B cell (primary cell): ENCODE data around the gene MAP3K13. TPM values are rescaled to one million over a fixed set of nuclear protein-coding genes. Genes with fewer than 3 reads are reported as not detected.

ENCODE experiments used
- ATAC-seq: fragments of 200-7000 bp; cut with Tn5 transposase; one replicate; pipeline ENCODE4 v1.10.0; 2021; ENCODE audit warnings: low read depth, mild to moderate bottlenecking, moderate number of reproducible peaks, moderate library complexity
- CTCF ChIA-PET: fragments of 350-600 bp; sonication (Branson Sonifier 250); formaldehyde crosslinking; loops from one replicate; lab custom pipeline; 2021; ENCODE audit warnings: antibody characterized with exemption, inconsistent platforms; lab: Charles Lee
- POLR2A ChIA-PET: fragments of 350-600 bp; sonication (Branson Sonifier 250); formaldehyde crosslinking; loops from one replicate; lab custom pipeline; 2021; ENCODE audit warnings: antibody characterized with exemption; lab: Charles Lee
- DNase-seq: peaks from one replicate; pipeline ENCODE4 v3.0.0; 2013
- H2AFZ ChIP-seq: 2 replicates; pipeline ENCODE4 v1.6.1; 2012; ENCODE audit warnings: mild to moderate bottlenecking, low read depth, low read length; ENCODE audit not compliant: insufficient read depth, poor library complexity, severe bottlenecking
- H3K27ac ChIP-seq, 2 donors: 1 replicate in 1 of 2; 2 replicates in 1 of 2; pipeline ENCODE4 v1.5.1; 2012 to 2013; ENCODE audit warnings: low read length in 2 of 2, mild to moderate bottlenecking in 2 of 2, moderate library complexity in 1 of 2
- H3K27me3 ChIP-seq, 4 experiments: fragments of 200-600 bp in 1 of 4; sonication (generic) in 1 of 4; replicated peaks in 1 of 4; 1 replicate in 2 of 4; 2 replicates in 2 of 4; pipeline versions ENCODE4 v1.6.1 to v1.7.0; 2013 to 2016; ENCODE audit warnings: low read length in 3 of 4, mild to moderate bottlenecking in 2 of 4, mixed read lengths in 1 of 4, moderate library complexity in 1 of 4; ENCODE audit not compliant: insufficient read depth in 4 of 4, control insufficient read depth in 3 of 4; ENCODE audit errors: control extremely low read depth in 1 of 4
- H3K36me3 ChIP-seq, 2 experiments: replicated peaks in 1 of 2; 1 replicate in 1 of 2; 2 replicates in 1 of 2; pipeline versions ENCODE4 v1.6.1 to v1.7.1; 2013; ENCODE audit warnings: low read length in 1 of 2; ENCODE audit not compliant: insufficient read depth in 2 of 2, control insufficient read depth in 1 of 2; ENCODE audit errors: control extremely low read depth in 1 of 2, extremely low read depth in 1 of 2
- H3K4me1 ChIP-seq, 2 donors: fragments of 200-600 bp in 1 of 2; sonication (generic) in 1 of 2; 1 replicate in 1 of 2; 2 replicates in 1 of 2; pipeline versions ENCODE4 v1.5.1 to v1.6.1; 2013 to 2017; ENCODE audit warnings: low read length in 2 of 2; ENCODE audit not compliant: control insufficient read depth in 2 of 2, insufficient read depth in 2 of 2
- H3K4me2 ChIP-seq: replicated peaks from 2 replicates; pipeline ENCODE3; 2012; ENCODE audit warnings: mild to moderate bottlenecking, low read depth, low read length; ENCODE audit not compliant: poor library complexity, severe bottlenecking
- H3K4me3 ChIP-seq, 5 experiments: fragments of 200-600 bp in 1 of 5; sonication (generic) in 1 of 5; 1 replicate in 3 of 5; 2 replicates in 2 of 5; pipeline versions ENCODE4 v1.5.1 to v1.7.0; 2011 to 2016; ENCODE audit warnings: low read length in 4 of 5, mild to moderate bottlenecking in 4 of 5, low read depth in 2 of 5, control low read depth in 1 of 5, moderate library complexity in 1 of 5; ENCODE audit not compliant: insufficient read depth in 1 of 5; ENCODE audit errors: control extremely low read depth in 1 of 5, extremely low read depth in 1 of 5
- H3K79me2 ChIP-seq: fragments of 200-600 bp; sonication (generic); one replicate; pipeline ENCODE4 v1.6.0; 2016; ENCODE audit warnings: low read length; ENCODE audit not compliant: control insufficient read depth, insufficient read depth
- H3K9ac ChIP-seq: fragments of 200-600 bp; sonication (generic); 2 replicates; pipeline ENCODE4 v1.6.1; 2017; ENCODE audit warnings: mild to moderate bottlenecking, low read length, moderate library complexity
- H3K9me3 ChIP-seq, 3 donors: one replicate each; pipeline versions ENCODE4 v1.6.1 to v1.7.1; 2013; ENCODE audit warnings: low read length in 2 of 3; ENCODE audit not compliant: control insufficient read depth in 2 of 3, insufficient read depth in 1 of 3; ENCODE audit errors: control extremely low read depth in 1 of 3
- H4K20me1 ChIP-seq: 2 replicates; pipeline ENCODE4 v1.6.0; 2012; ENCODE audit warnings: mild to moderate bottlenecking, low read length; ENCODE audit not compliant: insufficient read depth, control insufficient read depth, poor library complexity, severe bottlenecking
- H3K27ac Mint-ChIP-seq: one replicate; pipeline ENCODE4 v1.8.0; 2021; ENCODE audit warnings: mixed read lengths
- H3K27me3 Mint-ChIP-seq: one replicate; pipeline ENCODE4 v1.8.0; 2021; ENCODE audit warnings: mixed read lengths
- H3K4me1 Mint-ChIP-seq: one replicate; pipeline ENCODE4 v1.8.0; 2021; ENCODE audit warnings: mixed read lengths
- H3K4me3 Mint-ChIP-seq: one replicate; pipeline ENCODE4 v1.8.0; 2021; ENCODE audit warnings: mixed read lengths
- H3K9me3 Mint-ChIP-seq: one replicate; pipeline ENCODE4 v1.8.0; 2022; ENCODE audit warnings: mixed read lengths; ENCODE audit not compliant: insufficient read depth
- EZH2 ChIP-seq: IDR thresholded peaks from 2 replicates; pipeline ENCODE4 v1.6.1; 2012; ENCODE audit warnings: borderline replicate concordance, low read depth, mild to moderate bottlenecking, moderate library complexity, low read length; ENCODE audit not compliant: insufficient read depth, poor library complexity, severe bottlenecking
- WGBS: methylation state at CpG from one replicate; pipeline ENCODE4 v1.1.5; 2013; ENCODE audit warnings: missing lambda C conversion rate; ENCODE audit not compliant: insufficient coverage; 5-methylcytosine and 5-hydroxymethylcytosine counted together
- intact Hi-C: fragments of 100-400 bp; cut with micrococcal nuclease; formaldehyde crosslinking; loops from one replicate; pipeline ENCODE4 v1.10.0; 2022
- polyA plus RNA-seq: library from polyadenylated mRNA; depleted of rRNA; stranded (reverse); fragments of >200 nt; gene quantifications from 2 replicates; pipeline ENCODE4 v1.2.3, GENCODE V29; 2012
- total RNA-seq, 2 donors: library from RNA; stranded (reverse); fragments of 120-200 nt in 1 of 2; gene quantifications; 1 replicate in 1 of 2; 2 replicates in 1 of 2; pipeline versions ENCODE4 v1.2.3 to v1.2.4, GENCODE V29; 2013 to 2022
- TF ChIP-seq, protein P1 (sequence below): fragments of 200-600 bp; IDR thresholded peaks from one replicate; pipeline ENCODE4 v1.8.0; 2022; ENCODE audit warnings: antibody characterized with exemption, mild to moderate bottlenecking

Gene MAP3K13
- total and polyA plus RNA-seq, 2 donors (not counting 1 experiment from before 2014, with no cell fraction given), result 5.7 to 9.2 TPM

DNA sequence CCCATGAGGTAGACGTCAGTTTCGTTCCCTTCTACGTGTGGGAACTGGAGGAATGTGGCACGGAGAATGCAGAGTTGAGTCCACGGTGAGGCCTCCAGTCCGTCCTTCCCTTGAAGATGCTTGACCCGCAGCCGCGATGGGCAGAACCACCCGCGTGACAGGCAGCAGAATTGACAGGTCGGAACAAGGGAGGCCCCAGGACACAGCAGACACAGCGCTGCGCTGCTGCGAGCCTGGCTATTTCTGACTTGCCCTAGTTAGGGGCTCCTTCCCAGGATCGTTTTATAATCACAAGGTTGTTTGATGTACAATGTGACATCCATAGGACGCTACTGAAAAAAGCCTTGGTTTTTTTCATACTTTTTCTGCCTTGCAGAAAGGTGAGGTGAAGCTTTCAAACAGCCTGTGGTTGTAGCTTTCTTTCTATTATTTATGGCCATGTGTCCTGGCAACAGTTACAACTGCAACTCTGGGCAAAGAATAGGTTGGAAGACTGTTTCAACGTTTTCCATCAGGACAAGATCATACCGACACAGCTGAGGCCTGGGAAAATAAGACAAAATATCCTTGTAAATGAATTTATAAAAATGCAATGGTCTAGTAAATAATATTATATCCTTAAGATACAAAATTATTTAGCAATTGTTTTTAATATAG lies 145.5 kb downstream of the MAP3K13 start:
- no peaks in the 10 kb centered on the region for H3K4me1 ChIP-seq
- H3K9ac ChIP-seq, result no peak overlapping the region
- Mint-ChIP-seq H3K4me1 (no peaks in the 10 kb centered on the region), H3K27me3 (peaks cover 9% of the 10 kb centered on the region), H3K9me3 (no peaks in the 10 kb centered on the region), H3K4me3 (no peak overlapping the region), H3K27ac (no peak overlapping the region)
- H3K9me3 ChIP-seq, result no peaks in the 10 kb centered on the region
- H4K20me1 ChIP-seq, result no peaks in the 10 kb centered on the region
- no peak overlapping the region for H2AFZ ChIP-seq
- no peaks in the 10 kb centered on the region for H3K36me3 ChIP-seq
- intact Hi-C loops, result no loop called here
- H3K27me3 ChIP-seq, result no peaks in the 10 kb centered on the region
- DNase-seq (no peak), ATAC-seq (no peak)
- no peak overlapping the region for H3K4me2 ChIP-seq
- no peak overlapping the region for H3K4me3 ChIP-seq
- CTCF ChIA-PET, result no interaction called here
- TF ChIP-seq, protein P1, sequence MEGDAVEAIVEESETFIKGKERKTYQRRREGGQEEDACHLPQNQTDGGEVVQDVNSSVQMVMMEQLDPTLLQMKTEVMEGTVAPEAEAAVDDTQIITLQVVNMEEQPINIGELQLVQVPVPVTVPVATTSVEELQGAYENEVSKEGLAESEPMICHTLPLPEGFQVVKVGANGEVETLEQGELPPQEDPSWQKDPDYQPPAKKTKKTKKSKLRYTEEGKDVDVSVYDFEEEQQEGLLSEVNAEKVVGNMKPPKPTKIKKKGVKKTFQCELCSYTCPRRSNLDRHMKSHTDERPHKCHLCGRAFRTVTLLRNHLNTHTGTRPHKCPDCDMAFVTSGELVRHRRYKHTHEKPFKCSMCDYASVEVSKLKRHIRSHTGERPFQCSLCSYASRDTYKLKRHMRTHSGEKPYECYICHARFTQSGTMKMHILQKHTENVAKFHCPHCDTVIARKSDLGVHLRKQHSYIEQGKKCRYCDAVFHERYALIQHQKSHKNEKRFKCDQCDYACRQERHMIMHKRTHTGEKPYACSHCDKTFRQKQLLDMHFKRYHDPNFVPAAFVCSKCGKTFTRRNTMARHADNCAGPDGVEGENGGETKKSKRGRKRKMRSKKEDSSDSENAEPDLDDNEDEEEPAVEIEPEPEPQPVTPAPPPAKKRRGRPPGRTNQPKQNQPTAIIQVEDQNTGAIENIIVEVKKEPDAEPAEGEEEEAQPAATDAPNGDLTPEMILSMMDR, result no peak
- TF ChIP-seq EZH2, result no peak
- WGBS, result 95% methylated on average over 15 of the region's 19 CpGs
- no peaks in the 10 kb centered on the region for H3K79me2 ChIP-seq
- POLR2A ChIA-PET, result no interaction called here
- H3K27ac ChIP-seq, result no peak overlapping the region

DNA sequence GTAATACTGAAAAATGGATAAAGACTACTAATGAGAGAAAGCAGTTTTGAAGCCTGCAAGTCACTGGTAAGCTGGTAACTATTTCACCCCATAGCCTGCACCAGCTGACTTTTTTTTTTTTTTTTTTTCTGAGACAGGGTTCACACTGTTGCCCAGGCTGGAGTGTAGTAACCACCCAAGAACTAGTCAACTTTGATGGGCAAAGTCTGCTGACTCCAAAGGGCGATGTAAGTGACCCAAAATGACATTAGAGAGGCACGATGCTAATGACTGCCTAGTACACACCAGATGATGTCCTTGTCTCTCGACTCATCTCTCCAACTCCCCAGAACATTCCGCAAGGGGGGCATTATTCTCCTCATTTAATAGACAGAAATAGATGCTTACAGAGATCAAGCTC lies 148.8 kb downstream of the MAP3K13 start:
- Mint-ChIP-seq H3K4me1 (no peaks in the 10 kb centered on the region), H3K9me3 (no peaks in the 10 kb centered on the region), H3K4me3 (no peak overlapping the region), H3K27me3 (peaks cover 15% of the 10 kb centered on the region), H3K27ac (no peak overlapping the region)
- no peak for DNase-seq
- Histone ChIP-seq H3K27me3 (peaks cover 0 to 4% (median 0%) of the 10 kb centered on the region in 4 experiments), H3K27ac (no peak overlapping the region), H3K36me3 (no peaks in the 10 kb centered on the region), H2AFZ (no peak overlapping the region), H3K4me3 (no peak overlapping the region), H3K9me3 (no peaks in the 10 kb centered on the region), H3K4me2 (no peak overlapping the region), H3K79me2 (no peaks in the 10 kb centered on the region), H3K4me1 (no peaks in the 10 kb centered on the region), H3K9ac (no peak overlapping the region), H4K20me1 (no peaks in the 10 kb centered on the region)
- 63% methylated on average over 3 of the region's 4 CpGs for WGBS
- ATAC-seq, result no peak
- ChIA-PET POLR2A (no interaction called here), CTCF (no interaction called here)
- intact Hi-C loops, result no loop called here
- no peak for TF ChIP-seq EZH2
- TF ChIP-seq, protein P1, result no peak
